GM19372 (cell line): Measurements from ENCODE around the gene PODNL1.
"Not testable (repeated sequence)": the region's sequence is repeated elsewhere in the genome, so short reads cannot be mapped to it uniquely, and the experiment has no call there.

Experiments
- ATAC-seq: cut with Tn5 transposase; IDR thresholded peaks from one replicate; pipeline ENCODE4 v1.9.1; 2021; ENCODE audit warnings: mild to moderate bottlenecking, low read depth, moderate library complexity; ENCODE audit not compliant: unreplicated experiment

The PODNL1 gene

GRCh38 chr19:13973479-13973878 lies 35.3 kb upstream of the PODNL1 start:
- not testable (repeated sequence) for ATAC-seq

- no peak for ATAC-seq
Measured at GRCh38 chr19:13972368-13973155, 34.3 kb upstream of the PODNL1 start.

DNA sequence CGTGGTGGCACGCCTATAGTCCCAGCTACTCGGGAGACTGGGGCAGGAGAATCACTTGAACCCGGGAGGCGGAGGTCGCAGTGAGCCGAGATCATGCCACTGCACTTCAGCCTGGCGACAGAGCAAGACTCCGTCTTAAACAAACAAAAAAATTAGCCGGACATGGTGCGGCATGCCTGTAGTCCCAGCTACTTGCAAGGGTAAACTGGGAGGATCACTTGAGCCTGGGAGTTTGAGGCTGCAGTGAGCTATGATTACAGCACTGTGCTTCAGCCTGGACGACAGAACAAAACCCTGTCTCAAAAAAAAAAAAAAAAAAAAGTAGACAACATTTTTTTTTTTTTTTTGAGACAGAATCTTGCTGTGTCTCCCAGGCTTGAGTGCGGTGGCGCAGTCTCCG lies 33.7 kb upstream of the PODNL1 start:
- ATAC-seq, result not testable (repeated sequence)

DNA sequence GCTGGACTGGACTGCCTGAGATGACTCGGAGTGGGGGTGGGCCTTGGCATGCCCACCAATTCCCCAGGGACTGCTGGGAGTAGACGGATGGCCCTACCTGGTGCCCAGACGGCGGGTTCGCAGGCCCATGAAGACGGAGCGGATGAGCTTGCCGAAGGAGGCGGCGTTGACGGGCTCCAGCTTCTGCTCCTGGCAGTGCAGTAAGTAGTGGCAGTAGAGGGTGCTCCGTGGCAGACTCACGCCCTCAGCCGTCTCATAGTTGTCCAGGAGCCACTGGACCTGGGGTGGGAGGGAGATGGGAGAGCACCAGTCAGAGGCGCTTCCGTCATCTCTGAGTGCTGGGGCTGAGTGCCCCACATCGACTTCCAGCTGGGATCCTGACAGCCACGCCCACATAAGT lies 31.7 kb upstream of the PODNL1 start:
- ATAC-seq, result no peak

- ATAC-seq, result no peak
Measured at GRCh38 chr19:13968999-13969398, 30.8 kb upstream of the PODNL1 start.

- no peak for ATAC-seq
Measured at GRCh38 chr19:13968383-13968935, 30.2 kb upstream of the PODNL1 start.

- ATAC-seq, result not testable (repeated sequence)
Measured at GRCh38 chr19:13967206-13967605, 29.0 kb upstream of the PODNL1 start.

DNA sequence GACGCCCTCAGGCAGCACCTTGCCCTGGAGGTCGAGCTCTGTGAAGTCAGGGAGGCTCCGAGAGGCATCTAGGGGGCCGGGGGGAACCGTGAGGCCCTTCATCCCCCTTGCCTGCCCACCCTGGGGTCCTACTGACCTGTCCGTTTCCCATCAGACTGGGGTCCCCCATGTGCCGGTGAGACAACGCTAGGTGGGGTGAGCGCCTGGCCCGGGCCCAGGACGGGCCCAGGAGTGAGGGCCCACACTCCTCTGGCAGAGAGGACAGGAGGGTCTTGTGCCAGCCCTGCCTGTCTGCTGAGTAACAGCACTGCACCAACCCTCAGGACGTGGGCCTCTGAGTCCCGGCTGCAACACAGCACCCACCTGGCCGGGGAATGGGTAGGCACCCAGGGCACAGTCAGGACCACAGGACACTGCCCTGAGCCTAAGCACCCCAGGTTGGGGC lies 28.5 kb upstream of the PODNL1 start:
- no peak for ATAC-seq

DNA sequence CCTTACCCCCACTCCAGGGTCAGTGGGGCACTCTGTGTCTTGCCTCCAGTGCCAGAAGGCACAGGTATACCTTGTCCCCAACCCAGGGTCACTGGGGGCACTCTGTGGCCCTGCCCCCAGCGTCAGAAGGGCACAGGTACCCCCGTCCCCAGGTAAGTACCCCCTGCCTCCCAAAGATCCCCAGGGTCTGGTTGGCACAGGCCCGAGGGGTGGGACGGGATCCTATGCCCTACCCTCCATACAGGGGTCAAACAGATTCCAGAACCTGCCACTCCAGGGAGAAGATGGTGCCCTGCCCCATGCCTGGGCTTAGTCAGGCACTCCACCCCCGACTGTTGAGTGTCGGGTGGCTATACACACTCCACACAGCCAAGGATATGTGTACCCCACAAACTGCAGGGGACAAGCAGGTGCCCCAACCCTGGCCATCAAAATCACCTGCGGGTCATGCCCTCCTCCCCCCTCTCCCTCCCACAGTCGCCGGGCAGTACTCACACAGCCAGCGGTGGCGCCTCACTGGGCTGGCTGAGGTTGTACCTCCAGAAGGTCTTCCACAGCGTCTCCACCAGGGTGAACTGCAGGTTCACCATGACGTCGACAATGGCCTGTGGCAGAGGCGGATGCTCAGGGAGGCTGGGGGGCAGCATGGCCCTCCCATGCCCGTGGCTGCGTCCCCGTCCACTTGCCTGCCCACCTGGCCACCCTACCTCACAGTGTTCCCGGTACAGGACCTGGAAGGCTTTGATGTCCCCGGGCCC lies 27.9 kb upstream of the PODNL1 start:
- no peak for ATAC-seq

DNA sequence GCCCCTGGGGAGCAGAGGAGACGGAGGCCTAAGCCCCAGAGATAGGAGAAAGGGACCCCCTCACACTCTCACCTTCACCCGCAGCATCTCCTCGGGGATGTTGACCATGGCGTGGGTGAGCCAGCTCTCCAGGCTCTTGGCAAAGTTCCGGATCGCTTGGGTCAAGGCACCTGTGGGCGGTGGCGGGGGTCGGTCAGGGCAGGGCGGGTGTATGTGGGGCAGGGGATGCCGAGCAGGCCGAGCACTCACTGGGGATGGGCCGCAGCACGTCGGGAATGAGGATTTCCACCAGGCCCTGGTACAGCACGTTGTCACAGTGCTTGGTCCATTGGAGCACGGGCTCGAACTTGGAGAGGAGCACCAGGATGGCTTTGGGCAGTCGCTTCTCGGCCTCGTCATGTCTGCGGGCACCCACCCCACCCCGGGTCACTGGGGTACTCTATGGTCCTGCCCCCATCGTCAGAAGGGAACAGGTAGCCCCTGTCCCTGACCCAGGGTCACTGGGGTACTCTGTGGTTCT lies 27.2 kb upstream of the PODNL1 start:
- no peak for ATAC-seq

- ATAC-seq, result no peak
Measured at GRCh38 chr19:13964776-13965175, 26.6 kb upstream of the PODNL1 start.

GRCh38 chr19:13963603-13964105 lies 25.4 kb upstream of the PODNL1 start:
- no peak for ATAC-seq

- no peak for ATAC-seq
Measured at GRCh38 chr19:13962699-13963602, 24.7 kb upstream of the PODNL1 start.

GRCh38 chr19:13961826-13962698 lies 23.8 kb upstream of the PODNL1 start:
- ATAC-seq, result no peak

- ATAC-seq, result no peak
Measured at GRCh38 chr19:13960863-13961784, 22.9 kb upstream of the PODNL1 start.

DNA sequence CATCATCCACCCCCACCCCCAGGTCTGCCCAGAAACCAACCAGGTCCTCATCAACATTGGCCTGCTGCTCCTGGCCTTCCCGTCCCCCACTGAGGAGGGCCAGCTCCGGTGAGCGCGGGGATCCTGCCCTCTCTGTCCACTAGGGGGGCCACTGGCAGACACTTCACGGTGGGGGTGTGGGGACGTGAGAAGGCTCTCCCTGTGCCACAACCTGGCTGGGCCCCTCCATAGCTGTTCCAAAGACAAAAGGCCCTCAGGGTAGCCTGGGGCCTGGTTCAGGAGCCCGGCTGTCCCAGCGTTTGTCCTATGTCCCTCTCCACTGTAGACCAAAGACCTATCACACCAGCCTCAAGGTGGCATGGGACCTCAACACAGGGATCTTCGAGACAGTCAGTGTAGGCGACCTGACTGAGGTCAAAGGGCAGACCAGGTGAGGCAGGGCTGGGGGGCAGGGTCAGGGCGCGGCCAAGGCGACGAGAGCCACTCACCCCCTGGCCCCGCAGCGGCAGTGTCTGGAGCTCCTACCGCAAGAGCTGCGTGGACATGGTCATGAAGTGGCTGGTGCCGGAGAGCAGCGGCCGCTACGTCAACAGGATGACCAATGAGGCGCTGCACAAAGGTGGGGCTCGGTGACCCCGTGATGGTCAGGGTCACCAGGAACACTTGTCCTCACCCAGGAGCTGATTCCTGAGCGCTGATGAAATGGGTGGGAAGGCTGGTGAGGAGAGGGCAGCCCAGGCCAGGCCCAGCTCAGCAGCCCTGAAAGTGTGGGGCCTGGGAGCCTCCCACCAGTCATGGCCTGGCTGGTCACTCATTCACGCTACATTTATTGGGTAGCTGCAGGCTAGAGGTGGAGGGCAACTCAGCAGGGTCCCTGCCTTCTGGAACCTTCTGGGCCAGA lies 22.0 kb upstream of the PODNL1 start:
- ATAC-seq, result no peak
